Loucy (cell line): ENCODE results near the gene TMEM42.
"Not testable (repeated sequence)": the region's sequence is repeated elsewhere in the genome, so short reads cannot be mapped to it uniquely, and the experiment has no call there.

Experiments
- H2AFZ ChIP-seq: fragments of 200-600 bp; sonication (generic); 2 replicates; pipeline ENCODE4 v1.6.0; 2016; ENCODE audit warnings: antibody characterized with exemption, mild to moderate bottlenecking, low read length, moderate library complexity
- H3F3A ChIP-seq: fragments of 200-600 bp; 2 replicates; pipeline ENCODE4 v1.6.0; 2016; ENCODE audit warnings: antibody characterized with exemption, low read depth, mild to moderate bottlenecking
- H3K27me3 ChIP-seq: fragments of 200-600 bp; sonication (generic); 2 replicates; pipeline ENCODE4 v1.6.1; 2014; ENCODE audit warnings: low read length, mild to moderate bottlenecking; ENCODE audit not compliant: insufficient read depth, poor library complexity, severe bottlenecking
- H3K36me3 ChIP-seq: fragments of 200-600 bp; sonication (generic); 2 replicates; pipeline ENCODE4 v1.6.1; 2016; ENCODE audit warnings: low read length; ENCODE audit not compliant: insufficient read depth
- H3K4me1 ChIP-seq: fragments of 200-600 bp; sonication (generic); 2 replicates; pipeline ENCODE4 v1.5.1; 2014; ENCODE audit warnings: low read length, mild to moderate bottlenecking; ENCODE audit not compliant: insufficient read depth, poor library complexity, severe bottlenecking
- H3K4me2 ChIP-seq: fragments of 200-600 bp; sonication (generic); 2 replicates; pipeline ENCODE4 v1.6.0; 2014; ENCODE audit warnings: antibody characterized with exemption, low read length, low read depth, mild to moderate bottlenecking; ENCODE audit not compliant: poor library complexity, severe bottlenecking
- H3K4me3 ChIP-seq: fragments of 200-600 bp; sonication (generic); 2 replicates; pipeline ENCODE4 v1.5.1; 2014; ENCODE audit warnings: low read length, mild to moderate bottlenecking, mixed read lengths; ENCODE audit not compliant: poor library complexity, severe bottlenecking
- H3K79me2 ChIP-seq: fragments of 200-600 bp; sonication (generic); 2 replicates; pipeline ENCODE4 v1.6.1; 2014; ENCODE audit warnings: low read length; ENCODE audit not compliant: insufficient read depth
- H3K9ac ChIP-seq: fragments of 200-600 bp; sonication (generic); 2 replicates; pipeline ENCODE4 v1.6.0; 2014; ENCODE audit warnings: mild to moderate bottlenecking, low read depth, low read length, moderate library complexity; ENCODE audit not compliant: poor library complexity, severe bottlenecking
- H3K9me2 ChIP-seq: fragments of 200-600 bp; sonication (generic); replicated peaks from 2 replicates; pipeline ENCODE4 v1.6.1; 2016; ENCODE audit warnings: low read depth, low read length, mixed read lengths
- H3K9me3 ChIP-seq: fragments of 200-600 bp; sonication (generic); 2 replicates; pipeline ENCODE4 v1.6.1; 2014; ENCODE audit warnings: mild to moderate bottlenecking, antibody characterized with exemption, low read length, low read depth; ENCODE audit not compliant: insufficient read depth
- H4K20me1 ChIP-seq: fragments of 200-600 bp; sonication (generic); 2 replicates; pipeline ENCODE4 v1.6.0; 2014; ENCODE audit warnings: antibody characterized with exemption, low read length, mild to moderate bottlenecking; ENCODE audit not compliant: insufficient read depth, poor library complexity, severe bottlenecking
- EZH2phosphoT487 ChIP-seq: fragments of 200-600 bp; IDR thresholded peaks from 2 replicates; pipeline ENCODE4 v1.6.1; 2018; ENCODE audit warnings: antibody characterized with exemption, mild to moderate bottlenecking, moderate library complexity, borderline replicate concordance
- TF ChIP-seq, protein P1 (sequence below): fragments of 200-600 bp; sonication (generic); conservative IDR thresholded peaks from 2 replicates; pipeline ENCODE4 v1.5.1; 2014; ENCODE audit warnings: mild to moderate bottlenecking, antibody characterized with exemption, low read length

The TMEM42 gene

DNA sequence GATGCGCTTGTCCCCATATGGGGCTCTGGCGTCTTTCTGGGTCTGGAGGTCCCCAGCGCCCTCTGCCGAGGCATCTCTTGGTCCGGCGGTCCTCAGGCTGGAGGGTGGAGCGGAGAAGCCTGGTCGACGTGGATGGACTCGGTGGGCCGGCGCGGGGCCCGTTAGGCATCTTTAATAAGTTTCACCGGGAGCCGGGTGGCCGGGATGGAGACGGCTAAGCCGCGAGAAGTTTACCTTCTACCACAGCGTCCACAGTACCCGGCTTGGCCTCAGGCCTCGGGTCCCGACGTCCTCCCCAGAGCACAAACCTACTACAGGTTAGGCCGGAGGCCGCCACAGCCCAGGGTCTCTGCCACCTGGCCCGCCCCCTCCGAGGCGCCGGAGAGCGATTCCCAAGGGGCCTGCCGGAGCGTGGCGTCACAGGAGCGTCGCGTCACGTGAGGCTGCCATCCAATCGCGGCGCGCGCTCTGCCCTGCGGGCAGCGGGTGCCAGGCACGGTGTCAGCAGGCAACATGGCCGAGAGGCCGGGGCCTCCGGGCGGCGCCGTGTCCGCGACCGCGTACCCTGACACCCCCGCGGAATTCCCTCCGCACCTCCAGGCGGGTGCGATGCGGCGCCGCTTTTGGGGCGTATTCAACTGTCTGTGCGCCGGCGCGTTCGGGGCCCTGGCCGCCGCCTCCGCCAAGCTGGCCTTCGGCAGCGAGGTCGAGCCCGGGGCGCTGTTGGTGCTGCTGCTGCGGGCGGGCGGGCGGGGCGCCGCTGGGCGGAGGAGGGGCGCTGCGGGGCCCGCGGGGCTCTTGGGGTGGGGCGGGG lies at the start of gene TMEM42:
Gene TMEM42, plus strand, starts transcription at position 501 of the 814 bp plus-strand sequence. Its CDS starts 13 bp downstream, at position 514.
- Histone ChIP-seq H3K9me2 (no peaks in the 10 kb centered on the region), H3K4me1 (peaks cover 11% of the 10 kb centered on the region), H3K4me2 (peak within 1 kb of the TSS; percentile 9), H3F3A (no peaks in the 10 kb centered on the region), H3K36me3 (peaks cover 6% of the 10 kb centered on the region; the same call in 1 of the 2 replicates), H3K79me2 (no peaks in the 10 kb centered on the region), H2AFZ (no peak within 1 kb of the TSS), H3K4me3 (peak within 1 kb of the TSS; percentile 48), H4K20me1 (no peaks in the 10 kb centered on the region), H3K9ac (no peak within 1 kb of the TSS), H3K9me3 (no peaks in the 10 kb centered on the region), H3K27me3 (no peaks in the 10 kb centered on the region)
- TF ChIP-seq, protein P1, sequence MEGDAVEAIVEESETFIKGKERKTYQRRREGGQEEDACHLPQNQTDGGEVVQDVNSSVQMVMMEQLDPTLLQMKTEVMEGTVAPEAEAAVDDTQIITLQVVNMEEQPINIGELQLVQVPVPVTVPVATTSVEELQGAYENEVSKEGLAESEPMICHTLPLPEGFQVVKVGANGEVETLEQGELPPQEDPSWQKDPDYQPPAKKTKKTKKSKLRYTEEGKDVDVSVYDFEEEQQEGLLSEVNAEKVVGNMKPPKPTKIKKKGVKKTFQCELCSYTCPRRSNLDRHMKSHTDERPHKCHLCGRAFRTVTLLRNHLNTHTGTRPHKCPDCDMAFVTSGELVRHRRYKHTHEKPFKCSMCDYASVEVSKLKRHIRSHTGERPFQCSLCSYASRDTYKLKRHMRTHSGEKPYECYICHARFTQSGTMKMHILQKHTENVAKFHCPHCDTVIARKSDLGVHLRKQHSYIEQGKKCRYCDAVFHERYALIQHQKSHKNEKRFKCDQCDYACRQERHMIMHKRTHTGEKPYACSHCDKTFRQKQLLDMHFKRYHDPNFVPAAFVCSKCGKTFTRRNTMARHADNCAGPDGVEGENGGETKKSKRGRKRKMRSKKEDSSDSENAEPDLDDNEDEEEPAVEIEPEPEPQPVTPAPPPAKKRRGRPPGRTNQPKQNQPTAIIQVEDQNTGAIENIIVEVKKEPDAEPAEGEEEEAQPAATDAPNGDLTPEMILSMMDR: no peak
- no peak for TF ChIP-seq EZH2phosphoT487

DNA sequence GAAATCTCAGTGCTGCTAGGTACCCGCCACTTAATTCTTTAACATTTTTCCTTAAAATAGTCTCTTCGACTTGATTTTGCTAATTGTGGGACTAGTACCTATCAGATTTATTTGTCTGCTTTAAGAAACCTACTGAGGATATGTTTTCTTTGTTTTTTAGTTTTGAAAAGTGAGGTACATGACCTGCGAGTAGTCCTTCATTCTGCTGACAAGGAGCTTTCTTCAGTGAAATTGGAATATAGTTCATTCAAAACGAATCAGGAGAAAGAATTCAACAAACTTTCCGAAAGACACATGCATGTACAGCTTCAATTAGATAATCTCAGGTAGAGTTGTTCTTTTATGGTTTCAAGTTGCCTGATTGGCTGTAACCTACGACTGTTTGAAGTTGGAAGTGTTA lies 47.0 kb upstream of the TMEM42 start:
- Histone ChIP-seq H3K36me3 (peaks cover 65% of the 10 kb centered on the region), H3K27me3 (no peaks in the 10 kb centered on the region), H3K9ac (no peak overlapping the region), H3K9me2 (no peaks in the 10 kb centered on the region), H3K9me3 (no peaks in the 10 kb centered on the region), H3K79me2 (no peaks in the 10 kb centered on the region), H3F3A (no peaks in the 10 kb centered on the region), H3K4me2 (no peak overlapping the region), H2AFZ (no peak overlapping the region), H4K20me1 (no peaks in the 10 kb centered on the region), H3K4me1 (no peaks in the 10 kb centered on the region), H3K4me3 (no peak overlapping the region)
- no peak for TF ChIP-seq EZH2phosphoT487
- TF ChIP-seq, protein P1: no peak

DNA sequence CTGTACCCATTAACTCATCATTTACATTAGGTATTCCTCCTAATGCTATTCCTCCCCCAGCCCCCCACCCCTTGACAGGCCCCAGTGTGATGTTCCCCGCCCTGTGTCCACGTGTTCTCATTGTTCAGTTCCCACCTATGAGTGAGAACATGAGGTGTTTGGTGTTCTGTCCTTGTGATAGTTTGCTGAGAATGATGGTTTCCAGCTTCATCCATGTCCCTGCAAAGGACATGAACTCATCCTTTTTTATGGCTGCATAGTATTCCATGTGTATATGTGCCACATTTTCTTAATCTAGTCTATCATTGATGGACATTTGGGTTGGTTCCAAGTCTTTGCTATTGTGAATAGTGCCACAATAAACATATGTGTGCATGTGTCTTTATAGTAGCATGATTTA lies 45.4 kb upstream of the TMEM42 start:
- H3K27me3 ChIP-seq, H2AFZ ChIP-seq, H3F3A ChIP-seq, H3K9me3 ChIP-seq, H4K20me1 ChIP-seq, H3K9ac ChIP-seq, H3K4me3 ChIP-seq, H3K4me2 ChIP-seq, H3K4me1 ChIP-seq, H3K79me2 ChIP-seq, H3K9me2 ChIP-seq: not testable (repeated sequence)
- peaks cover 51% of the 10 kb centered on the region for H3K36me3 ChIP-seq

DNA sequence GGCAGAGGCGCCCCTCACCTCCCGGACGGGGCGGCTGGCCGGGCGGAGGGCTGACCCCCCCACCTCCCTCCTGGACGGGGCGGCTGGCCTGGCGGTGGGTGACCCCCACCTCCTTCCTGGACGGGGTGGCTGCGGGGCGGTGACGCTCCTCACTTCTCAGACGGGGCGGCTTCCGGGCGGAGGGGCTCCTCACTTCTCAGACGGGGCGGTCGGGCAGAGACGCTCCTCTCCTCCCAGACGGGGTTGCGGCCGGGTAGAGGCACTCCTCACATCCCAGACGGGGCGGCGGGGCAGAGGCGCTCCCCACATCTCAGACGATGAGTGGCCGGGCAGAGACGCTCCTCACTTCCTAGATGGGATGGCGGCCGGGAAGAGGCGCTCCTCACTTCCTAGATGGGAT lies 40.5 kb upstream of the TMEM42 start:
- not testable (repeated sequence) for H3K9me3 ChIP-seq, H3K9me2 ChIP-seq, H2AFZ ChIP-seq, H3K4me3 ChIP-seq, H3K4me2 ChIP-seq, H4K20me1 ChIP-seq, H3F3A ChIP-seq, H3K9ac ChIP-seq, H3K27me3 ChIP-seq, H3K79me2 ChIP-seq, H3K4me1 ChIP-seq
- H3K36me3 ChIP-seq: peaks cover 39% of the 10 kb centered on the region; the same call in 1 of the 2 replicates
